Pulmonary artery endothelial cell (primary cell): Measurements from ENCODE around the gene SCNM1. TPM values are rescaled to one million over a fixed set of nuclear protein-coding genes. Genes with fewer than 3 reads are reported as not detected.
"Not testable (repeated sequence)": the region's sequence is repeated elsewhere in the genome, so short reads cannot be mapped to it uniquely, and the experiment has no call there.

ENCODE experiments used
- DNase-seq: peaks from one replicate; pipeline ENCODE4 v3.0.0-alpha.2; 2011; ENCODE audit warnings: low read depth, low spot score
- total RNA-seq: library from RNA; depleted of rRNA; stranded (reverse); fragments of >200 nt; gene quantifications from 2 replicates; pipeline ENCODE4 v1.2.3, GENCODE V29; 2014

SCNM1 gene
- total RNA-seq, 1 donor from 2014 or later: 30.2 TPM

DNA sequence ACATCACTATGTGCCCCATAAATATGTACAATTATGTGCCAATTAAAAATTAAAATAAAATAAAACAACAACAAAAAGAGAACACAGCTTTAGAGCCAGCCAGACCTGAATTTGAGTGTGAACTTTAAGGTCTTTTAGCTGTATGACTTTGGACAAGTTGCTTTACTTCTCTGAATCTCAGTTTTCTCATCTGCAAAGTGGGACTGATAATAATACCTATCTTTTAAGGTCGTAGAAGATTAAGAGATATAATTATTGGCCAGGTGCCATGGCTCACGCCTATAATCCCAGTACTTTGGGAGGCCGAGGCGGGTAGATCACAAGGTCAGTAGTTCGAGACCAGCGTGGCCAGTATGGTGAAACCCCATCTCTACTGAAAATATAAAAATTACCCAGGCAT is 27.4 kb downstream of the SCNM1 start:
- no peak for DNase-seq

DNA sequence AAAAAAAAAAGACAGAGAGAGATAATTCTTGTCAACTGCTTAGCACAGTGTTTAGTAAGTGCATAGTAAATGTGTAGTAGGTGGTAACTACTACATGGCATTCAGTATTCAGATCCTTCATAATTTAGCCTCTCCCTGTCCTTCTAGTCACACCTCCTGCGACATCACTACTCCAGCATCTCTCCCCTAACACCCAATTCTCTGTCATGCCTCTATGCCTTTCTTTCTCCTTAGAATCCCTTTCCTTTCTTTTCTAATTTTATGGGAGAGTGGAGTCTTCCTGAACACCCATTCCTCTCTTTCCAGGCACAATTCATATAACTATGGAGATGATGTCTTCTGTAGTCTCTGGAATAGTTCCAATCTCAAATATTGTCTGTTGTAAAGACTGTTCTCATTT is 27.9 kb downstream of the SCNM1 start:
- no peak for DNase-seq

DNA sequence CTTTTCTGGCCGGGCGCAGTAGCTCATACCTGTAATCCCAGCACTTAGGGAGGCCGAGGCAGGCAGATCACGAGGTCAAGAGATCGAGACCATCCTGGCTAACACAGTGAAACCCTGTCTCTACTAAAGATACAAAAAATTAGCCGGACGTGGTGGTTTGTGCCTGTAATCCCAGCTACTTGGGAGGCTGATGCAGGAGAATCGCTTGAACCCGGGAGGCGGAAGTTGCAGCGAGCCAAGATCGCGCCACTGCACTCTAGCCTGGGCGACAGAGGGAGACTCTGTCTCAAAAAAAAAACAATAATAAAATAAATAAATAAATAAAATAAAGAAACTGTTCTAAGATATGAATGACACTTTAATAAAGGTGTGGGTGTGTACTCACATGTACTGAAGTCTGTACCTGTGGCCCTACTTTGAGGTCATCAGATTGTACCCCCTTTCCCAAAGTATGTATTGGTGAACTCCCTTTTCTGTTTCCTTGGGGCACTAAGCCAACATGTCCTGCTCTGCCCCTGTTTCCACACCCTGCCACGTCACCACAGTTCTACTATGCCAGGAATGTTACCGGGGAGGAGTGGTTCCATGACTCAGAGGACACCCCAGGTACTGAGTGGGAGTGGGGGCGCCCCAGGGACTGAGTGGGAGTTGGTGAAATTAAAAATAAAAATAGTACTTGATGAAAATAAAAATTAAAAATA is 29.1 kb downstream of the SCNM1 start:
- DNase-seq: peak; percentile 48

DNA sequence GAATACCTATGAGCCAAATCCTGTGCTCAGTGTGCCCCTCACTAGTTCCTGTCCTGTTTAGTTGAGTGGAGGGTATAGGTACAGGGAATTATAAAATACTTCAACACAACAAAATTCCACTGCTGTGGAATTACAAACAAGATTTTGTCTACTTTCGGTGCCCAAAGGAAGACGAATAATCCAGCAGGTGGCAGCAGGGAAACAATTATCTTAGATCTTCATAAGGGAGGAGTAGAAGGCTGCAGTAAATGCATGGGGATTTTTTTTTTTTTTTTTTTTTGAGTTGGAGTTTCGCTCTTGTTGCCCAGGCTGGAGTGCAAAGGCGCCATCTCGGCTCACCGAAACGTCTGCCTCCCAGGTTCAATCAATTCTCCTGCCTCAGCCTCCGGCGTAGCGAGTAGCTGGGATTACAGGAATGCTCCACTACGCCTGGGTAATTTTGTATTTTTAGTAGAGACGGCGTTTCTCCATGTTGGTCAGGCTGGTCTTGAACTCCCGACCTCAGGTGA is 30.4 kb downstream of the SCNM1 start:
- peak; percentile 63 for DNase-seq

DNA sequence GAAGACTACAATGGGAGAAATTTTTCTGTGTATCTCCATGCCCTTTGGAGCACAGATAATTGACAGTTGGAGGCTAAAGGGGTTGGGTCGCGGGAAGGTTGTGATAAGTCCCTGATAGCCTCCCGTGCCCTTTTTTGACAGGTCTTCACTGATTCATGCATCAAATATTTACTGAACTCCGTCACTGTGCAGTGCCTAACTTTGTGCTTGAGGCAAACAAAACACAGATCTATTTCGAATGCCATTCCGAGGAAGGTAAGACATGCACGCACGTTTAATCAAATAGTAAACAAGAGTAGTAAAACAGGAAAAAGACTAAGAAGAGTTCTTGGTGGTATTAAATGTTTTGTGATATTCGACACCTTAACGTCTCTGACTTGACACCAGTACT is 31.9 kb downstream of the SCNM1 start:
- DNase-seq: no peak

DNA sequence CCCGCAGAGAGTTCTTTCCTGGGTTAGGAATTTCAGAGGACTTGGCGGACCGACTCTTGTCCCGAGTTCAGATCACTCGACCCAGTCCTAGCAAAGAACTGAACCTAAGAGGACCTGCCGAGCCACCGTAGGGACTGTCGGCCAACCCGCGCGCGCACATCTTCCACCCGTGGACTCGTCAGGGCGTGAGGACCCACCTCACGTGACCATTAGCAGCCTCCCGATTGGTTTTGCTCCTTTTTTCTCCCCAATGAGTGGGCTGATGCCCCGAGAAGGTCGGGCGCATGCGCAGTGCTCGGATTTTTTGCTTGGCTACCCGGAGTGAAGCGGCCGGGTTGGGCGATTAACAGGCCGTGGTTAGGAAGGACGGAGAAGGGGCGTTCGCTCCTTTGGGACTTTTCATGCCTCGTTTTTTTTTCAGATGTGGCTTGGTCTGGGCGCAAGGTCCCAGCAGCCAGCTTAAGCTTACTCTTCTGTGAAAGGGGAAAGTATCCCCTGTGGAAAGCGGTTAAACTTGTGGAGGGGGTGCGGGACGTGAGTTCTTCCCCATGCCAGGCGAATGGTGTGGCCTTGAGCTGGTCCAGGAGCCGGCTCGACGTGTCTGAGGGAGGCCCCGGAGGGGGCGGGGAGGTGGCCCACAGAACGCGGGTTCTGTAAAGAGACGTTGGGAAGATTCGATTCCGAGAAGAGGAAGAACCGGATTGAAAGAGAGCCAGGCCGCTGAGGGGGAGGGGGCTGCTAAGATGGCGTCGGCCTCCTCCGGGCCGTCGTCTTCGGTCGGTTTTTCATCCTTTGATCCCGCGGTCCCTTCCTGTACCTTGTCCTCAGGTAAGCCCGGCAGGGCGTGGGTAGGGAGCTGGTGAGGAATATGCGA is 32.5 kb downstream of the SCNM1 start, which contains the start of gene PIP5K1A:
TSS of gene PIP5K1A (plus strand) at position 299 of the 874 bp plus-strand sequence. CDS start at position 744, 445 bp downstream.
- peak; percentile 92 for DNase-seq

DNA sequence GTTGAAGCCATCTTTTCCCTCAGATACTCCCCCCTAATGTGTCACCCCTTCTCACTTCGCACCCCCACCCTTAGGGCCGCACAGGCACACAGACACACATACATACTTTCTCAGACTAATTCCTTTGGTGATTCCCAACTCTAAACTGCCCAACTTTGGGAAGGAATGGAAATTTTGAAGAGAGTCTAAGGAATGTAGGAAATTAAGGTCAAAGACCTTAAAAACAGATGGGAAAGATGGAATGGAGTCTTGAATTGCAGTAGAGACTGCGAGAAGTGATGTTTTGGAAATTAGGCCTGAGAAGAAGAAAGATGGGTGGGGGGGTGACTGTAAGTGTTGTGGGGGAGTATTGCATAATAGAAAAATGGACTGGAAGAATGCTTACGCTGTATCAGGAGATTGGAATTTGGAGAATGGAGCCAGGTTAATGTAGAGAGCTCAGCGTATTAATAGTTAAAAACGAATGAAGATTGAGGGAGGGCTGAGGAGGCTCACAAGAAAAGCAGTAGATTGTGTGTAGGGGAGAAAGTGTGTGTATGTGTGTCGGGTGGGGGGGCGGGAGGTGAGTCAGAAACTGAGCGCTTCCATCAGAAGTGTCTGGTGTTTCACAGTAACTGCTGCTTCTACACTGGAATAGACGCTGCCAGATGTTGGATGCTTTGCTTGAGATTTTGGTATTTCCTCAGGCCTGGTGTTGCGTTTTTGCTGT is 34.1 kb downstream of the SCNM1 start:
- DNase-seq: no peak

DNA sequence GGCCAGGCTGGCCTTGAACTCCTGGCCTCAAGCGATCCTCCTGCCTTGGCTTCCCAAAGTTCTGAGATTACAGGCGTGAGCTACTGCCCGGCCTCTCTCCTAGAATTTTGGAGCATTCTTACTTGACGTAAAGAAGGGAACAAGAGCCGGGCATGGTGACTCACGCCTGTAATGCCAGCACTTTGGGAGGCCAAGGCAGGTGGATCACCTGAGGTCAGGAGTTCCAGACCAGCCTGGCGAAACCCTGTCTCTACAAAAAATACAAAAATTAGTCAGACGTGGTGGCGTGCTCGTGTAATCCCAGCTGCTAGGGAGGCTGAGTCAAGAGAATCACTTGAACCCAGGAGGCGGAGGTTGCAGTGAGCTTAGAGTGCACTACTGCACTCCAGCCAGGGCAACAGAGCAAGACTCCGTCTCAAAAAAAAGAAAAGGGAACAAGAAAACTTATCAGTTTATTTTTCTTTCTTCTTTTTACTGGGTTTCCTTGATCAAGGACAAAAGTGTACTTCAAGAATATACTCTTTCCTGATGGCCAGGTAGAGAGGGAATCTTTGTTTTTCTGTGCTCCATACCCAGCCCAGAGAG is 39.5 kb downstream of the SCNM1 start:
- not testable (repeated sequence) for DNase-seq

DNA sequence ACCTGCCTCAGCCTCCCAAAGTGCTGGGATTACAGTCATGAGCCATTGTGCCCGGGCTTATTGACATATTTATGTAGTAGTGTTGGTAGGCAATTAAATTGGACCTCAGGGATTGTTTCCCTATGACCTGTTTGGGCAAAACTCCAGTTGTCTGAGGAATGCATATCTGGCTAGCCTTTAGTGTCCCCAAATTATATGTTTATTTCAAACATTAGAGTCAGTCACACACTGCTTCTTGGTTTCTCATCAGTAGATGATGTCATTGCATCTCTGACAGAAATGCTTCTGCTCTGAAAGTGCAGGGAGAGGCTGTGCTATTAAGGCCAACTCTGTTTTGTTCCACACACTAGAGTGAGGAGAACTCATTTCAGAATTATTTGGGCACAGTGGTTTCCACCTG is 44.9 kb downstream of the SCNM1 start:
- no peak for DNase-seq

DNA sequence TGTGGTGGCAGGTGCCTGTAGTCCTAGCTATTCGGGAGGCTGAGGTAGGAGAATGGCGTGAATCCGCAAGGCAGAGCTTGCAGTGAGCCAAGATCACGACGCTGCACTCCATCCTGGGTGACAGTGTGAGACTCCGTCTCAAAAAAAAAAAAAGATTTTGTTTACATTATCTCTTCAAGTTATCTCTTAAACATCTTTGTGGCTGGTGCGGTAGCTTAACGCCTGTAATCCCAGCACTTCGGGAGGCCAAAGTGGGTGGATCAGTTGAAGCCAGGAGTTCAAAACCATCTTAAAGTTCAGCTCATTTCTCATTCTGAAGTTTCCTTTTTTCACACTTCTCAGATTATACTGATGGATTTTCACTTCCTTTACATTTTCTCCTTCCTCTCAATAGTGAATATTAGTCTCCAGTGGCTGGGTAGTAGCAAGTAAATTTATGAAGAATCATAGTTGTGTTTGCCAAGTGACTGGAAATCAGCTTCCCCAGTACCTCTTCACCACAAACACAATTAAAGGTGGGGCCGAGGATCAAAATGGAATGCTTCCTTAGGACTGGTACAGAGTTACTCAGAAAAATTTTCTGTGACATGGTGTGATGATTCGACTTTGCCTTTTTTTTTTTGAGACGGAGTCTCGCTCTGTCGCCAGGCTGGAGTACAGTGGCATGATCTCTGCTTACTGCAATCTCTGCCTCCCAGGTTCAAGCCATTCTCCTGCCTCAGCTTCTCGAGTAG is 46.2 kb downstream of the SCNM1 start:
- no peak for DNase-seq

DNA sequence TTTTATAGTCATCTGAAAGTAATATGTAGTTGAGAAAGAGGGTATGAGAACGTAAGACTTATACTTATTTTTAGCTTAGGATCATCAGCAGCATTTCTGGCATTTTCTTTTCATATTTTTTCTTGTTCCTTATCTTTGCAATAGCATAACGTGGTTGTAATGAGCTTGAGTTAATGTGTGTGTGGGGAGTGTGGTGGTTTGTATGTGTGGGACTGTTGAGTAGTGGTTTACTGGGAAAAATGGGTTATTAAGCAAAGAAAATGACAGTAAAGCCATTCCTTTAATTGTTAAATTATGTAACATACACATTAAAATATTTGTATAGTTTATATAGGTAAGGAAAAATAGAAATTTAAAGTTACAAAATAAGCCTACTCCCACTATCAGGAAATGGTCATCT is 47.6 kb downstream of the SCNM1 start:
- no peak for DNase-seq

Other genes starting within 250 kb of the SCNM1 start
- 36.7 and 41.7 TPM in 2 replicates for gene SETDB1, start 239.8 kb upstream of the SCNM1 start, total RNA-seq
- 87.4 and 121 TPM in 2 replicates for gene CERS2, start 191.3 kb upstream of the SCNM1 start, total RNA-seq
- gene ANXA9, start 183.9 kb upstream of the SCNM1 start, total RNA-seq: not detected in 2 replicates
- 8.9 and 12.0 TPM in 2 replicates for gene MINDY1, start 159.2 kb upstream of the SCNM1 start, total RNA-seq
- gene PRUNE1, start 157.7 kb upstream of the SCNM1 start, total RNA-seq: 4.1 and 7.7 TPM in 2 replicates
- 0.07 and 0.11 TPM in 2 replicates for gene BNIPL, start 129.6 kb upstream of the SCNM1 start, total RNA-seq
- 1.1 and 1.4 TPM in 2 replicates for gene C1orf56, start 118.4 kb upstream of the SCNM1 start, total RNA-seq
- gene CDC42SE1, start 106.5 kb upstream of the SCNM1 start, total RNA-seq: 59.9 and 70.5 TPM in 2 replicates
- gene MLLT11, start 105.7 kb upstream of the SCNM1 start, total RNA-seq: 4.3 and 4.9 TPM in 2 replicates
- gene GABPB2, start 95.4 kb upstream of the SCNM1 start, total RNA-seq: 6.4 and 9.8 TPM in 2 replicates
- gene SEMA6C, start 19.5 kb upstream of the SCNM1 start, total RNA-seq: 5.3 and 19.5 TPM in 2 replicates
- gene TNFAIP8L2, start 9.5 kb upstream of the SCNM1 start, total RNA-seq: 0.13 and 0.35 TPM in 2 replicates
- gene LYSMD1, start 242 bp upstream of the SCNM1 start, total RNA-seq: 3.1 and 5.6 TPM in 2 replicates
- not detected in 2 replicates for gene TMOD4, start 9.8 kb downstream of the SCNM1 start, total RNA-seq
- gene VPS72, start 24.1 kb downstream of the SCNM1 start, total RNA-seq: 63.3 and 65.7 TPM in 2 replicates
- 61.1 and 73.7 TPM in 2 replicates for gene PIP5K1A, start 32.4 kb downstream of the SCNM1 start, total RNA-seq
- gene PSMD4, start 88.6 kb downstream of the SCNM1 start, total RNA-seq: 263 and 288 TPM in 2 replicates
- gene ZNF687, start 116.2 kb downstream of the SCNM1 start, total RNA-seq: 6.2 and 6.9 TPM in 2 replicates
- gene PI4KB, start 161.3 kb downstream of the SCNM1 start, total RNA-seq: 39.4 and 50.7 TPM in 2 replicates
- 51.0 and 68.5 TPM in 2 replicates for gene RFX5, start 181.1 kb downstream of the SCNM1 start, total RNA-seq
- gene SELENBP1, start 206.6 kb downstream of the SCNM1 start, total RNA-seq: 9.4 and 11.7 TPM in 2 replicates
- 482 and 509 TPM in 2 replicates for gene PSMB4, start 233.4 kb downstream of the SCNM1 start, total RNA-seq